ENCODE measurements around the gene DOCK11. TPM values are rescaled to one million over a fixed set of nuclear protein-coding genes. Genes with fewer than 3 reads are reported as not detected.

DOCK11 gene
- total RNA-seq, 1 experiment from 2014 or later, result 2.7 TPM

GRCh38 chrX:118723376-118723775 is 227.8 kb downstream of the DOCK11 start:
- Histone ChIP-seq H3K4me1 (peaks cover 14% of the 10 kb centered on the region), H3K4me3 (ENCODE audit: low read depth, low read length) (no peak overlapping the region), H3K36me3 (ENCODE audit: control insufficient read depth, insufficient read depth, low read length) (no peaks in the 10 kb centered on the region), H3K27me3 (replicated peaks; ENCODE audit: control insufficient read depth, insufficient read depth, low read length) (no peaks in the 10 kb centered on the region), H3K9me3 (no peaks in the 10 kb centered on the region)
- BruUV-seq (replicated peaks), result no TSS peak
- no peaks in the 10 kb centered on the region for H3K36me3 Mint-ChIP-seq (ENCODE audit: insufficient read depth, unreplicated experiment)
- intact Hi-C loops (cut with micrococcal nuclease; ENCODE audit: unreplicated experiment), result no loop called here
- H3K4me1 Mint-ChIP-seq (ENCODE audit: low read depth, unreplicated experiment), result peaks cover 13% of the 10 kb centered on the region
- no peak overlapping the region for H3K27ac Mint-ChIP-seq (ENCODE audit: unreplicated experiment)
- no peaks in the 10 kb centered on the region for H3K9me3 Mint-ChIP-seq (ENCODE audit: unreplicated experiment)
- no peak overlapping the region for H3K4me3 Mint-ChIP-seq (ENCODE audit: unreplicated experiment)
- CTCF ChIA-PET, result no interaction called here
- TF ChIP-seq, protein P1, sequence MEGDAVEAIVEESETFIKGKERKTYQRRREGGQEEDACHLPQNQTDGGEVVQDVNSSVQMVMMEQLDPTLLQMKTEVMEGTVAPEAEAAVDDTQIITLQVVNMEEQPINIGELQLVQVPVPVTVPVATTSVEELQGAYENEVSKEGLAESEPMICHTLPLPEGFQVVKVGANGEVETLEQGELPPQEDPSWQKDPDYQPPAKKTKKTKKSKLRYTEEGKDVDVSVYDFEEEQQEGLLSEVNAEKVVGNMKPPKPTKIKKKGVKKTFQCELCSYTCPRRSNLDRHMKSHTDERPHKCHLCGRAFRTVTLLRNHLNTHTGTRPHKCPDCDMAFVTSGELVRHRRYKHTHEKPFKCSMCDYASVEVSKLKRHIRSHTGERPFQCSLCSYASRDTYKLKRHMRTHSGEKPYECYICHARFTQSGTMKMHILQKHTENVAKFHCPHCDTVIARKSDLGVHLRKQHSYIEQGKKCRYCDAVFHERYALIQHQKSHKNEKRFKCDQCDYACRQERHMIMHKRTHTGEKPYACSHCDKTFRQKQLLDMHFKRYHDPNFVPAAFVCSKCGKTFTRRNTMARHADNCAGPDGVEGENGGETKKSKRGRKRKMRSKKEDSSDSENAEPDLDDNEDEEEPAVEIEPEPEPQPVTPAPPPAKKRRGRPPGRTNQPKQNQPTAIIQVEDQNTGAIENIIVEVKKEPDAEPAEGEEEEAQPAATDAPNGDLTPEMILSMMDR (IDR thresholded peaks at IDR 0.05; ENCODE audit: insufficient read depth in 1 of 2, low read depth in 1 of 2, low read length in 1 of 2, severe bottlenecking in 1 of 2, unreplicated experiment in 1 of 2), result no peak
- DNase-seq, result no peak
- no peaks in the 10 kb centered on the region for H3K27me3 Mint-ChIP-seq (ENCODE audit: insufficient read depth, unreplicated experiment)
- POLR2A ChIA-PET, result no interaction called here

DNA sequence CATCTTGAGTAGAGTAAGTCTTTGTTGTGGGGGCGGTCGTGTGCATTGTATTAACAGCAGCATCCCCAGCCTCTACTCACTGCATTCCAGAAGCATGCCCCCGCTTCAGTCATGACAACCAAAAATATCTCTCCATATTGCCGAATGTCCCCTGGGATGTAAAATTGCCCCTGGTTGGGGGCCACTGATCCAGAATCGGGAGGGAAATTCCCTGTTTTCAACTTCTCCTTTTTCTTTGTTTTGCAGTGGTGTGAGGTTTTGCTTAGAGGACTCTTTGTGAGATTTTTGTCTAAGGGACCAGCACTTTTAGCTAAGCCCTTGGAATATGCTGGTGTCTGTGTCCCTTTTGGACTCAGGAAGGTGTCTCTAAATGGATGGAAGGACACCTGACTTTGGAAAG is 228.8 kb downstream of the DOCK11 start:
- intact Hi-C loops (cut with micrococcal nuclease; ENCODE audit: unreplicated experiment), result no loop called here
- no peaks in the 10 kb centered on the region for H3K9me3 Mint-ChIP-seq (ENCODE audit: unreplicated experiment)

DNA sequence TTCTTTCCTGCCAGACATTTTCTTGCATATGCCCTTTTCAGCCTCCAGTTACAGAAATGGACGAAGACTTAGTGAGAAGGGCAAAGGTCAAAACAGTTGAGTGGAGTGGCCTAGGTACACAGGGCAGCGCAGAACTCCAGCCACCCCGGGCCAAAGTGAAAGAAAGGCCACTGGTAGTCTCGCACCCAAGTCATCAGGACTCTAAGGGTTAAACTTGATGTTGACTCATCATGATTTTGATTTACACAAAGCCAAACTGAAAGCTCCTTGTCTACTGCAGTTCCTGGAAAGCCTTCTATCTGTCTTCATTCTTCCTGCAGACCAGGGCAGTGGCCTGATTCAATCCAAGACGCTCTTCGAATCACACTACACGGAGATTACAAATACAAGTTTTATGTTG is 229.2 kb downstream of the DOCK11 start:
- no peaks in the 10 kb centered on the region for H3K27me3 ChIP-seq (replicated peaks; ENCODE audit: control insufficient read depth, insufficient read depth, low read length)
- intact Hi-C loops (cut with micrococcal nuclease; ENCODE audit: unreplicated experiment), result loop anchor here (5.0 kb wide), 2 partner anchors 42 to 57 kb away; no protein-coding TSS in a partner anchor
- no peaks in the 10 kb centered on the region for H3K36me3 ChIP-seq (ENCODE audit: control insufficient read depth, insufficient read depth, low read length)
- ChIA-PET POLR2A (no interaction called here), CTCF (no interaction called here)
- peaks cover 19% of the 10 kb centered on the region for H3K4me1 Mint-ChIP-seq (ENCODE audit: low read depth, unreplicated experiment)
- H3K27me3 Mint-ChIP-seq (ENCODE audit: insufficient read depth, unreplicated experiment), result no peaks in the 10 kb centered on the region
- no peak for DNase-seq
- H3K9me3 ChIP-seq, result no peaks in the 10 kb centered on the region
- BruUV-seq (replicated peaks), result no TSS peak
- peaks cover 14% of the 10 kb centered on the region for H3K4me1 ChIP-seq
- no peaks in the 10 kb centered on the region for H3K9me3 Mint-ChIP-seq (ENCODE audit: unreplicated experiment)
- no peak overlapping the region for H3K27ac Mint-ChIP-seq (ENCODE audit: unreplicated experiment)
- no peaks in the 10 kb centered on the region for H3K36me3 Mint-ChIP-seq (ENCODE audit: insufficient read depth, unreplicated experiment)
- no peak overlapping the region for H3K4me3 ChIP-seq (ENCODE audit: low read depth, low read length)
- TF ChIP-seq, protein P1 (IDR thresholded peaks at IDR 0.05; ENCODE audit: insufficient read depth in 1 of 2, low read depth in 1 of 2, low read length in 1 of 2, severe bottlenecking in 1 of 2, unreplicated experiment in 1 of 2), result no peak
- no peak overlapping the region for H3K4me3 Mint-ChIP-seq (ENCODE audit: unreplicated experiment)

More for the DNA sequence above, 228.8 kb downstream of the DOCK11 start:
- ChIA-PET POLR2A (no interaction called here), CTCF (no interaction called here)
- Histone ChIP-seq H3K4me3 (ENCODE audit: low read depth, low read length) (no peak overlapping the region), H3K36me3 (ENCODE audit: control insufficient read depth, insufficient read depth, low read length) (no peaks in the 10 kb centered on the region), H3K9me3 (no peaks in the 10 kb centered on the region), H3K4me1 (peaks cover 14% of the 10 kb centered on the region), H3K27me3 (replicated peaks; ENCODE audit: control insufficient read depth, insufficient read depth, low read length) (no peaks in the 10 kb centered on the region)
- Mint-ChIP-seq H3K27me3 (ENCODE audit: insufficient read depth, unreplicated experiment) (no peaks in the 10 kb centered on the region), H3K27ac (ENCODE audit: unreplicated experiment) (no peak overlapping the region), H3K36me3 (ENCODE audit: insufficient read depth, unreplicated experiment) (no peaks in the 10 kb centered on the region), H3K4me3 (ENCODE audit: unreplicated experiment) (no peak overlapping the region), H3K4me1 (ENCODE audit: low read depth, unreplicated experiment) (peaks cover 19% of the 10 kb centered on the region)
- no TSS peak for BruUV-seq (replicated peaks)
- TF ChIP-seq, protein P1 (IDR thresholded peaks at IDR 0.05; ENCODE audit: insufficient read depth in 1 of 2, low read depth in 1 of 2, low read length in 1 of 2, severe bottlenecking in 1 of 2, unreplicated experiment in 1 of 2), result no peak
- no peak for DNase-seq
